Activated CD4-positive, alpha-beta T cell treated with anti-CD3 and anti-CD28 coated beads, Interleukin-2, amount 50 U/mL, for 1 hour (primary cell): ENCODE results near the gene PRRT1B.
"Not testable (repeated sequence)": the region's sequence is repeated elsewhere in the genome, so short reads cannot be mapped to it uniquely, and the experiment has no call there.

ENCODE experiments used
- DNase-seq: peaks from one replicate; pipeline ENCODE4 v3.0.0-alpha.2; 2020

The PRRT1B gene

DNA sequence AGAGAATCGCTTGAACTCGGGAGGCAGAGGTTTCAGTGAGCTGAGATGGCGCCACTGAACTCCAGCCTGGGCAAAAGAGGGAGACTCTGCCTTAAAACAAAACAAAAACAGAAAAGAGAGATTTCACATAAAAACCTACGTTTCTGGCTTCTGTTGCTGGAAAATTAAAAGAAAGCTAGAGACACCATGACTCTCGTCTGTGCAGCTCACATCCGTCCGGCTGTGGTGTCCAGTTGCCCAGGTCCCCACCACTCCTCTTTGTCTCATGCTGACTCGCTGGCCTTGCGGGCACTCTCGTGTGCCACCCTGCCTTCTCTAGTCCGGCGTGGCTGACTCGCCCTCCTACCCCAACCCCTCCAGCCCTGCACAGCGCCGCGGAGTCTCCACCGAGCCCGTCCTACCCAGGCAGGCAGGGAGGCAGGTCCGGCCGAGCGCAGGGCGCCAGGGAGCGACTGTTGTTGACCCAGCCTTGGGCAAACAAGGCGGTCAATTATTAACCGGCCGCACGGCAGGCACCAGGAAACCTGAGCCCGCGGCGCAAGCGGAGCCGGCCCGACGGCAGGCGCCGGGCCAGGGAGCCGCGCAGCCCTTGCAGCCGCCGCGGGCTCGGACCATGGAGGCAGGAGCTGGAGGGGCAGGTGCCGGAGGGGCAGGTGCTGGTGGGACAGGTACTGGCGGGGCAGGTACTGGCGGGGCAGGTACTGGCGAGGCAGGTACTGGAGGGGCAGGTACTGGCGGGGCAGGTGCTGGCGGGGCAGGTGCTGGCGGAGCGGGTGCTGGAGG, at the start of gene PRRT1B:
TSS of gene PRRT1B (plus strand) at position 521 of the 783 bp plus-strand sequence. CDS start at position 614, 93 bp downstream.
- DNase-seq: no peak

DNA sequence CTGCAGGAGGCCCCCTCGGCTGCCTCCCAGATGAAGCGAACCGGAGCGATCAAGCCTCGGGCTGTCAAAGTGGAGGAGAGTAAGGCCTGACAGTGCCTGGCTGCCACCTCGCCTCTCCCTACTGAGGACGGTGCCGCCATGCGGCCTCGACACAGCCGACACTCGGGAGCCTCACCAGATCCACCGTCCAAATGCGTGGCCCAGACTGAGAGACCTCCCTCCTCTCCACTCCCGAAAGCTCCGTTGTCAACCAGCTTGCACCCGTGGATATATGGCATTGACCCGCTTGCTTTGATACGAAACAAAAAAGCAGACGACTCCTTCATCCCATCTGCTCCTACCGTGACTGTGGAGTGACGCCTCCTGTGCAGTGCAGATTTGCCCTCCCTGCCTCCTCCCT, 49.5 kb upstream of the PRRT1B start:
- DNase-seq: no peak

DNA sequence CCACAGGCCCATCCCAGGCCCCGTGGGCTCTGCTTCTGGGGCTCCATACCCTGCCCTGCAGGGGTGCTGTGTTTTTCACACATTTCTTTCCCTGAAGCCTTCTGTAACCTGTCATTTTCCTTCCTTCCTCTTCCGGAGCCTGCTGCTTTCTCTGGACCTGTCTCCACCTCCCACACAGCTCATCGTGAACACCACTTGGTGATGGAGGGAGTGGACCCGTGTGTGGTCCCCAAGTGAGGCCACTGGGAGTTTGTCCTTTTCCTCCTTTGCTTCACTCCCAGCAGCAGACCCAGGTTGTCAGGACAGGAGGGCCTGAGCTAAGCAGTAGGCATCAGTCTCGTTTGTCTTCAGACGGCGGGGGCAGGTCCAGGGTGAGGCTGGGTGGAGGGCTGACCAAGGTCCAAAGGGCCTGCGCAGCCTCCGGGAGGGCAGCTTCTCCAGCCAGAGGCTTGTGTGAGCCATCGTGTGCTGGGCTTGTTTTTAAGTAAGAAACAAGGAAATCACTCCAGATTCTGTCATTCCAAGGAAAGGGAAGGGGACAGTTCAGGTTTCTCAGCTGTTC, 48.4 kb upstream of the PRRT1B start:
- no peak for DNase-seq

DNA sequence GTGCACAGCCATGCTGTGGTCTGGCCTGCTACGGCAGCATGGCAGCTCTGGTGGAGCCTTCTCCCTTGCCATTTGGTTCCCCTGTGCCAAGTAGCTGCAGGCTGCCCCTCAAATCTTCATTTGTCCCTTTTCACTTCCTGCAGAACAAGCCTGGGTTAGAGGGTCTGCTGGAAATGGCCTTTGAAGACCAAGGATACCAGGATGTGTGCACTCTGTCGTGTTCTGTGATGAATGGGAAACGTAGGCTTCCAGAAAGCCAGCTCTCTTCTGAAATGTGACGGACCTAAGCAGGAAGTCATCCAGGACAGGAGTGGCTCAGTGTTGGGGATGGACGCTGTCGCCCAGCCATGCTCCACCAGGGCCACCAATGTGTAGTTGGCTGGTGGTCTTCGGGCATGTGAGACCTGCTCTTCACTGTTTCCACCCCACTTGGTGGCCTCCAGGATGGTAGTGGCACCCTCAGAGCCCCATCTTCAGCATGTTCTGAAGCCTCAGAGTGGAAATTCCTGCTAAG, 46.0 kb upstream of the PRRT1B start:
- DNase-seq: no peak

DNA sequence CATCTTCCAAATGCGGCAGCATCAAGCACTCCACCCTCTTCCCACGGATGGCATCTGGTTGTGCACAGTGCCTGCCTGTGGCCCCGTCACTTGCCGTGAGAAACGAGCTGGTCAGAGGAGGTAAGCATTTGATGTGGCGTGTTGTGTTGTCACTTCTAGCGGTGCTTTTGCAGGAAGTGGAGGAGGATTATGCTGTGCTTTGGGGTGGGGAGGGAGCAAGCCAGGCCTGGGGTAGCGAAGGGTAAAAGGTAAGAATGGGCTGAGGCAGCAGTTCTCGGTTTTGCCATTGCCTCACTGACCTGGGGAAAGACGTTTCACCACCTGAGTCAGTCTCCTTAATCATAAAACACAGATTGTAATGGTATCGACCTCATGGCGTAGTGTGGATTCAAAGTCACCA, 44.9 kb upstream of the PRRT1B start:
- peak; percentile 67 for DNase-seq

DNA sequence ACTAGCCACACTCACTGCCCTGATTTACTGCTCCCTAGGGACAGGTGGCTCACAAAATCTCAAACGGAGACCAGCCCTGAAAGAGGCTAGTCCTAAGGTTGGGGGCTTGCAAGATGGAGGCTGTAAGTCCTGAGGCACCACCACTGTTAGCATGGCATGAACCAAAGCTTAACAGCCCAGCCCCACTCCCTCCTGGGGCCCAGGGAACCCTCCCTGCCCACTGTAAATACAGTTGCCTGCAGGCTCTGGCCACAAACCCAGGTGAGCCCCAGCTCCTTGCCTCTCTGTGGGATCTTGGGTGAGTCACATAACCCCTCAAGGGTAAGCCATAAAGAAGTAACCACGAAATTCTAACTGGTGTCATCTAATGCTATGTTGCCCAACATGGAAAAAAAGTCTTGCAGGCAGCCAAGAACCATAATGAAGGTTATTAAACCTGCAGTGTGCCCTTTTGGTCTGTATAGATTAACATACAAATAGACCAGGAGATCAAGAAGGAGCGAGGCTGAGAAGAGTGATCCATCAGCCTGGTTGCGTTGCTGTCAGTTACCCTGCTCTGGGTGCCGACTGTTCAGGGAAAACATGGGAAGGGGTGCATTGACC, 44.3 kb upstream of the PRRT1B start:
- peak; percentile 57 for DNase-seq

DNA sequence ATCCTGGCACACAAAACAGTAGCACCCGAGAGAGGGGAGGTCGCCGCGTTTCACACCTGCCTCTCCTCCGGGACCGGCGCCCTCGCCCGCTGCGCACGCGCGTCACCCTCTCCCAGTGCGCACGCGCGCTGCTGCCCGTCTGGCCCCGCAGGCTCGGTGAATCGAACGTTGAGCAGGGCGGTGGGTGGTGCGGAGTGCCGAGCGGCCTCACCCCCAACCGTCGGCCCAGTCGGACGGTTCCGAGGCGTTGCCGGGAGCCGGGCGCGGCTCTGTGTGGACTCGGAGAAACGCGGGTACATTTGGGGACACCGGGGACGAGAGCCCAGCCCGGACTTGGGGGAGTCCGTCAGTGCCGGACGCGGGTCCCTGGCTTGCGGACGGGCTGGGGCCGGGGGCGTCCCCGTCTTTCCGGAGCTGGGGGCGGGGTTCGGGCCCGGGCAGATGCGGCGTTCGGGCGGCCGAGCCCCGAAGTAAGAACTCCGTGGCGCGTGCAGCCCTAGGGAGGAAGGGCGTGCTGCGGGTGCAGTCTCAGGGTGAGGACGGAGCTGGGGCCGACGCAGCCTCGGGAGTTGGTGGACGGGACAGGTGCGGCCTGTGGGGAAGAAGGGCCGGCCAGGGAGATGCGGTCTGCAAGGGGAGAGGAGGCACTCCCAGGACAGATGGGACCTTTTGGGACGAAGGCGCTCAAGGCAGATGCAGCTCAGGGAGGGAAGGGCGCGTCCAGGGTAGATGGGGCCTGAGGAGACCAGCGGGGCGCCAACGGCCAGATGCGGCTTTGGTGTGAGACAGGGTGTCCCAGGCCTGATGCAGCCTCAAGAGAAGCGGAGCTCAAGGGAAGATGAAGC, 42.3 kb upstream of the PRRT1B start, which contains the start of gene POMT1:
TSS of gene POMT1 (plus strand) at position 138 of the 845 bp plus-strand sequence. CDS start 1,301 bp downstream, outside the sequence.
- peak; percentile 87 for DNase-seq

DNA sequence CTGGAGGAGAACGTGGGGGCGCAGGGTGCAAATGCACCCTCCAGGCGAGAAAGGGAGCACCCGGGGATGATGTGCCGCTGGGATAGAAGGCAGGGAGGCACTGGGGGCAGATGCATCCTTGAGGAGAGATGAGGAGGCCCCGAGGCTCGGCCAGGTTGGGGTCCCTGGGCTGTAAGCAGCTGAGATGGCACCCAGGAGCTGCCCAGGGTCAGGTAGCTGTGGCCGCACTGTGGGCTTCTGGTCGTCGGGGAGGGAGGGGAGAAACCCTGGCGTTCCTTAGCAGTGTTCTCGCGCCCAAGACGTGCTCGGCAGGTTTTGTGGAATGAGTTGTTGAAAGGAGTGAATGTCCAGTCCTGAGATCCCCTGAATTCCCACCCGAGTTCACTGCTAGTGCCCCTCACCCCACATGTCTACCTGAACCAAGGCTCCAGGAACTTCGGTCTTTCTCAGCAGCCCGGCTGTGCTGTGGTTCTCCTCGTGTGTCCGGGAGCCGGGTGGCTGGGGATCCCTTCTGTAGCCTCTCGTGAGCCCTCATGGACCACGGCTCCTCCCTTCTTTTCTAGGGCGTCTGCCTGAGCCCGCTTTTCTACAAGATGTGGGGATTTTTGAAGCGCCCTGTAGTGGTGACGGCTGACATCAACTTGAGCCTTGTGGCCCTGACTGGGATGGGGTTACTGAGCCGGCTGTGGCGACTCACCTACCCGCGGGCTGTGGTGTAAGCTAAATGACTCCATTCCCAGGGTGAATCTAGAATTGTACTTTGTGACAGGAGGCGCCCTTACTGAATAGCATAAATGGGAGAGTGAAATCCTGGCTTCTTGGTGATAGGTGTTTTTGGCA, 41.5 kb upstream of the PRRT1B start:
- peak; percentile 63 for DNase-seq

DNA sequence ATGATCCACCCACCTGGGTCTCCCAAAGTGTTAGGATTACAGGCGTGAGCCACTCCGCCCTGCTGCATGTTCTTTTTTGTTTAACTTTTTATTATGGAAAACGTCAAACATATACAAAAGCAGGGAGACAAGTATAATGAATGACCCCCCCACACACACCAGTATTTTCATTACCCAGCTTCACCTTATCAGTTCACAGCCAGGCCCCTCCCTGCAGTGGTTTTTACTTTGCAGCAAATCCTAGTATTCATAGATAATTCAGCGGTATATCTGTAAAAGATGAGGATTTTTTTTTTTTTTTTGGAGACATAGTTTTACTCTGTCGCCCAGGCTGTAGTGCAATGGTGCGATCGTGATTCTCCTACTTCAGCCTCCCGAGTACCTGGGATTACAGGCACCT, 40.3 kb upstream of the PRRT1B start:
- no peak for DNase-seq

DNA sequence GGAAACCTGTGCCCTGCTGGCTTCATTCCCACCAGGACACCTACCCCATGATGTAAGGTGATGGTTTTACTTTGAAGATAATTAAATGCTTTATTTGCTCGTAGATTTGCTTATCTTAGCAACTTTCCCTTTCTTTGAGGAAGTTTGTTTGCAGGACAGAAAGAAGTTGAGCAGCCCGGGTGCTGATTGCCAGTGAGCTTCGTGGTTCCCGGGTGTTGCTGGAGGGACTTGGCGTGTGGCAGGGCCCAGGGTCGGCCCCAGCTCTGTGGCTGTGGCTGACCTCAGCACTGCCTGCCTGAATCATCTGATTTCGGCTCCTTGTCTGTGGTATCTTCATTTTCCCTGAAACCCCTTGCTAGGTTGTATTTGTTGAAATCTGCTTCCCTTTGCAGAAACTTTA, 33.9 kb upstream of the PRRT1B start:
- no peak for DNase-seq

DNA sequence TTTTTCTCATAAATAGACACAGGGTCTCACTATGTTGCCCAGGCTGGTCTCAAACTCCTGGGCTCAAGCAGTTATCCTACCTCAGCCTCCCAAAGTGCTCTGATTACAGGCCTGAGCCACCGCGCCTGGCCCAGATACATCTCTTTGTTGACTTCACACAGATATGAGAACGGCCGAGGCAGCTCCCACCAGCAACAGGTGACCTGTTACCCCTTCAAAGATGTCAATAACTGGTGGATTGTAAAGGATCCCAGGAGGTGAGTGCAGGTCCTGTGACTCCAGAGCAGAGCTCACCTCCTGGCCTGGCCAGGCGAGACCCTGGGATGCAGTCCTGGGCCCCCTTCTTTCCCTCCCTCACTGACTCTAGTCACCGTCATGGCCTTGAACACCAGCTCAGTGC, 33.4 kb upstream of the PRRT1B start:
- no peak for DNase-seq

DNA sequence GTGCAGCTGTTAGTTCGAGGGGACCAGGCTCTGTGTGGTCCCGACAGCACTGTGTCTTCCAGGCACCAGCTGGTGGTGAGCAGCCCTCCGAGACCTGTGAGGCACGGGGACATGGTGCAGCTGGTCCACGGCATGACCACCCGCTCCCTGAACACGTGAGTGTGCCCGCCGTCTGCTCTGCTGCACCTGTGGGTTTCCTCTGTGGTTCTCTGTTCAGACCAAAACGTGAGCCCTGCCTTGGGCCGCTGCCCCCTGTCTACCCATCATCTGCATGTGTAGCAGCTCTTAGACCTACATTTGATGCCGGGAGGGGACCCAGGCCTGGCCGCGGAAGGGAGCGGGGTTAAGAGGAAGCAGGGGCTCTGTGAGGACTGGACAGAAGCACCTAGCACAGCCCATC, 32.1 kb upstream of the PRRT1B start:
- DNase-seq: no peak

DNA sequence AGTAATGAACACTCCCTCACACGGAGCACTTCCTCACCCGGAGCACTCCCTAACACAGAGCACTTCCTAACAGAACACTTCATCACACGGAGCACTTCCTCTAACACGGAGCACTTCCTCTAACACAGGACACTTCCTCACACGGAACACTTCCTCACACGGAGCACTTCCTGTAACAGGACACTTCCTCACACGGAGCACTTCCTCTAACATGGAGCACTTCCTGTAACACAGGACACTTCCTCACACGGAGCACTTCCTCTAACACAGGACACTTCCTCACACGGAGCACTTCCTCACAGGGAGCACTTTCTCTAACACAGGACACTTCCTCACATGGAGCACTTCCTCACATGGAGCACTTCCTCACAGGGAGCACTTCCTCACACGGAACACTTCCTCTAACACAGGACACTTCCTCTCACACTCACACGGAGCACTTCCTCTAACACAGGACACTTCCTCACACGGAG, 29.7 kb upstream of the PRRT1B start:
- not testable (repeated sequence) for DNase-seq

DNA sequence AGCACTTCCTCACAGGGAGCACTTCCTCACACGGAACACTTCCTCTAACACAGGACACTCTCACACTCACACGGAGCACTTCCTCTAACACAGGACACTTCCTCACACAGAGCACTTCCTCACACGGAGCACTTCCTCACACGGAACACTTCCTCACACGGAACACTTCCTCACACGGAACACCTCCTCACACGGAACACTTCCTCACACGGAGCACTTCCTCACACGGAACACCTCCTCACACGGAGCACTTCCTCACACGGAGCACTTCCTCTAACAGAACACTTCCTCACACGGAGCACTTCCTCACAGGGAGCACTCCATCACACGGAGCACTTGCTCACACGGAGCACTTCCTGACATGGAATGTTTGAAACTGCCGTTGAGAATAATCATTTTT, 29.2 kb upstream of the PRRT1B start:
- DNase-seq: no peak

DNA sequence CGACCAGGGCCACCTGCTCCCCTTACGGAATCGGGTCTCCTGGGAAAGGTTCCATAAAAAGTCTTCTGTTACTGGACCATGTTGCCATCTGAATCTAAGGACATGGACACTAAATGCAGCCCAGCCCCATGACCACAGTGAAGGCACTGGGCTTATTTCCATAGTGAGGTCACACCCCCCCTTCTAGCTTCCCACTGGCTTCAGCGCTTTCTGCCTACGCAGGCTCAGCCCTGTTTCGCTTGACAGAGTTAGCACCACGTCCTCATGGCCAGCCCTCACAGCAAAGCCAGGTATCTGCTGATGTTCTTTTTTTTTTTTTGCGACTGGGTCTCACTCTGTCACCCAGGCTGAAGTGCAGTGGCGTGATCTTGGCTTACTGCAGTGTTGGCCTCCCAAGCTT, 28.4 kb upstream of the PRRT1B start:
- no peak for DNase-seq

DNA sequence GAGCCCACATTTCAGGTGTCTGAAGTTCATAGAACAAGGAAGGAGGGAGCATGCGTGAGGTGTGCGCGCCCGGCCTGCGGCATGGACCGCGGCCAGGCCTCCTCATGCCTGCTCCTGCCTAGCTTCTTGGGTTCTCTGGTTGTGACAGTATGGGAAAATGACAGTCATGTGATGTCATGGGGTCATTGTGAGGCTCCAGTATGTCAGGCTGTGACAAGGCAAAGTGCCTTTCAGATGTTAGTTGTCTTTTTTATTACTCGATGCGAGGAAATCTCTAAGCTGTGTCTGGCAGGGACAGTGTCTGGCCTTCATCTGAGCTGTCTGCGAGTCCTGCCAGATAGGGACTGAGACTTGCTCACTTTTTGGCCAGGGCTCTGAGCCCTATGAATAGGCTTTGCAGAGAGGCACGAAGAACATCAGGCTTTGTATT, 27.5 kb upstream of the PRRT1B start:
- no peak for DNase-seq

DNA sequence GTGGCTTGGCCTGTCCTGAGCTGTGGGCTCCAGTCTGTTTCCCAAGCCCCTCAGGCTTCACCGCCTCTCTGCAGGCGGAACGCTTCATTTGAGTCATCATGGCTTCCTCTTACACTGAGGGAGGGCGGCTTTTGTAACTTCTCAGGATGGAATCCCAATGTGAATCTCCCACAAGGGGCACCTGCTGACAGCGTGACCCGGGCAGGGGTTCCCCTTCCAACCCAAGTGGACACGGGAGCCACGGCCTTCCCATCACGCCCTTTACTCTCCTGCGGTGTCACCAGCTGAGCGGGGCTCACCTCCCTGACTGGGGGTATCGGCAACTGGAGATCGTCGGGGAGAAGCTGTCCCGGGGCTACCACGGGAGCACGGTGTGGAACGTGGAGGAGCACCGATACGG, 26.8 kb upstream of the PRRT1B start:
- DNase-seq: no peak

DNA sequence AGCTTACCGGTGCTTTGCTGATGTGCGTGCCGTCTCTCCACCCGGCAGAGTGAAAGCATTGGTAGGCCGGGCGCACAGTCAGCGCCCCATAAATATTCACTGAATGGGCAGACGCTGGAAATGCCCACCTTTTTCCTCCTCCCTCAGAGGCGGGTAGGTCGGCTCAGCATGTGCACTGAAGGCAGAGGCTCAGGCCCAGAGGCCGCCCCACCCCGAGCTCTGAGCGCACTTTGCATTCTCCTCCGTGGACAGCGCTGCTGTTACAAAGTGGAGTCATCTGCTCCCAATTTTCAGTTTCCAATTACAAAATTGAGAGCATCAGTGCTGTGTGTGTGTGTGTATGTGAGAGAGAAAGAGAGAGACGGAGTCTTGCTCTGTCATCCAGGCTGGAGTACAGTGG, 24.8 kb upstream of the PRRT1B start:
- no peak for DNase-seq

DNA sequence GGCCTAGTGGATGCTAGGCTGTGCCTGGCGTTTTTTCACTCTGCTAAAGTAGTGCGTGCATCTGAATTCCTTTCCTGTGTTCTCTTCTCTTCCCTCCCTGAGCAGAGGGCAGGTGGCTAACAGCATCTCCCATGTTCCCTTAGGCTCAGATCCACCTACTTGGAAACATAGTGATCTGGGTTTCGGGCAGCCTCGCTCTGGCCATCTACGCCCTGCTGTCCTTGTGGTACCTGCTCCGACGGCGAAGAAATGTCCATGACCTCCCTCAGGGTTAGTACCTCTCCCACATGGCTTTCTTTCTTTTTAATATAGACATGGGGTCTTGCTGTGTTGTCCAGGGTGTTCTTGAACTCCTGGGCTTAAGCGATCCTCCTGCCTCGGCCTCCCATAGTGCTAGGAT, 24.1 kb upstream of the PRRT1B start:
- DNase-seq: no peak

DNA sequence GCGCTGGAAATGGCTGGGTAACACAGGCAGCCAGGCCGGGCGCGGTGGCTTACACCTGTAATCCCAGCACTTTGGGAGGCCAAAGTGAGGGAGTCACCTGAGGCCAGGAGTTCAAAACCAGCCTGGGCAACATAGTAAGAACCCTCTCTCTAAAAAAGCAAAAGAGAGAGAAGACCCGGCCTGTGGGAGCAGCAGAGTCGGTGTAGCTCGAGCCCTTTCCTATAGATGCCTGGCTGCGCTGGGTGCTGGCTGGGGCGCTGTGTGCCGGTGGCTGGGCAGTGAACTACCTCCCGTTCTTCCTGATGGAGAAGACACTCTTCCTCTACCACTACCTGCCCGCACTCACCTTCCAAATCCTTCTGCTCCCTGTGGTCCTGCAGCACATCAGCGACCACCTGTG, 23.5 kb upstream of the PRRT1B start:
- no peak for DNase-seq

DNA sequence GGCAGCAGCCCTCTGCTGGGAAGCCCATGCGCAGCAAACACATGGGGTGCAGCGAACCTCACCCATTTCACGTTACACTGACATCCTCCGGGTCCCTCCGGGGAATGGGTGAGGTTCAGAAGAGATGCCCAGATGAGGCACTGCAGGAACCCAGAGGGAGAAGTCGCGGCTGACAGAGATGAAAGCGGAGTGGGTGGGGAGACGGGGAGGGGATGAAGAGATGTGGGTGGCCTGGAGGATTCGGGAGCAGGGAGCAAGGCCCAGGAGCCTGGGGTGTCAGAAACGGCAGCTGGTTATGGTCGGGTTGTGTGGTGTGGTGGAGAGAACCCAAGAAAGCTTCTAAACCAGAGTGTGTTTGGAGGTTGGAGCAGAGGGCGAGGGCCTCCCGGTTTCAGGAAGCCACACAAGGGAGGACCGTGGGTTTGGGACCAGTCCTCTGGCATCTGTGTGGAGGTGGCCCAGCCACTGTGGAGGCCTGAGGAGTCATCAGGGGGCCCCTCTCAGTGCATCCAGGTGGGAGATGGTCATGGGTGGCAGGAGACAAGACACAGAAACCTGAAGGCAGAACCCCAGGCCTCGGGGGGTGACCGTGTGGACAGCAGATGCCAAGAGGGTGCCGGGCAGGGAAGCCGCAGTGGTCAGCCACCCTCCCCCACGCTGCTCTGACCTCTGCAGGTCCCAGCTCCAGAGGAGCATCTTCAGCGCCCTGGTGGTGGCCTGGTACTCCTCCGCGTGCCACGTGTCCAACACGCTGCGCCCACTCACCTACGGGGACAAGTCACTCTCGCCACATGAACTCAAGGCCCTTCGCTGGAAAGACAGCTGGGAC, 22.9 kb upstream of the PRRT1B start:
- DNase-seq: no peak
